GM19351 (cell line): ENCODE data around the gene RUSF1.
"Not testable (repeated sequence)": the region's sequence is repeated elsewhere in the genome, so short reads cannot be mapped to it uniquely, and the experiment has no call there.

Experiments
- ATAC-seq: cut with Tn5 transposase; IDR thresholded peaks from one replicate; pipeline ENCODE4 v1.9.1; 2021; ENCODE audit warnings: mild to moderate bottlenecking, moderate library complexity; ENCODE audit not compliant: unreplicated experiment

The RUSF1 gene

DNA sequence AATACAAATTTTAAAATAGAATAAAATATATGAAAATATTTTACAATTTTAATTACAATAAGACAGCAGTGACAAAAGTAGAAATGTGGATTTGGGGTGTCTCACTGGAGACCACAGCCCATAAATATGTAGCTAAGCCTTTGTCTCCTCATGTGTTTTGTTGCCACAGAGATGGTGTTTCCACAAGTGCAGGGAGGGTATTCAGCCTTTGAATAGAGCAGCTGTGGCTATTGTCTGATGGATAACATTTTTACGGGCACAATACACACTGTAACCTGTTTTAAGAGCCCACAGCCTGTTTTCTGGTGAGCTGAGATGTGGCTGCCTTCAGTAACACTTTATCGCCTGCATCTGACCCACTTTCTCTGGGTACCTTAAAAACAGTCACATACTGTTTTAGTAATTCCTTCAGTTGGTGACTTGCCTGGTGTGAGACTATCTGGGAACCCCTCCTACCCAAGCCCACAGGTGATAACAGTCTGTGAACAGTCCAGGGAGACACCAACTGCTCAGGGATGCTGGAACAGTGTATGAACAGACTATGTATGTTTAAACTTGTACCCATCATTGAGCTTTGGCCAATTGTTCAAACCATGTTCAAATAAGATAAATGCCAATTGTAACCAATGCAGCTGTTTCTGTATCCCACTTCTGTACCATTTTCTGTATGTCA lies 11.7 kb upstream of the RUSF1 start:
- no peak for ATAC-seq

DNA sequence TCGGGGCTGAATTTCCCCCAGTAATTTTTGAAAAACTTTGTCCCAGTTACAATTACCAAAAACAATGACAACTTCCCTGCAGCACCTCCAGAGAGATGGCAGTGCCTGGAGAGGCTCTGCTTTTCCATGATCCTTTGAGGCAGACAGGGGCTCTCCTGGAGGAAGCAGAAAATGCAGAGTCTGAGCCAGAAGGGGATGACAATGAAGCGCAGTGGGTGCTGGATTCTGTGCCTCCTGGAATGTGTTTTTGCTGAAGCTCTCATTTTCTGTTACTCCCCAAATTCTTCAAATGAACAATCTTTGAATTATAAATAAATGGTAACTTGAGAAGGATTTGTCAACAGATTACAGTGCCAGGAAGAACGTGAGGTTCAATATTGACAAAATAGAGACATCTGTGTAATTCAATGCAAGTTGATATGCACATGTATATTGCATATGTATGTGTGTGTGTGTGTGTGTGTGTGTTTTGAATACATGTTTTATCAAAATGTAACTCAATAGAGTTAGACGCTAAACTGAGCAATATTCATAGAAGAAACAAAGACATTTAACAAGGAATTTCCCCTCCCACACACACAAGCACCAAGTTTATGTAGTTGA lies 9.7 kb upstream of the RUSF1 start:
- no peak for ATAC-seq

DNA sequence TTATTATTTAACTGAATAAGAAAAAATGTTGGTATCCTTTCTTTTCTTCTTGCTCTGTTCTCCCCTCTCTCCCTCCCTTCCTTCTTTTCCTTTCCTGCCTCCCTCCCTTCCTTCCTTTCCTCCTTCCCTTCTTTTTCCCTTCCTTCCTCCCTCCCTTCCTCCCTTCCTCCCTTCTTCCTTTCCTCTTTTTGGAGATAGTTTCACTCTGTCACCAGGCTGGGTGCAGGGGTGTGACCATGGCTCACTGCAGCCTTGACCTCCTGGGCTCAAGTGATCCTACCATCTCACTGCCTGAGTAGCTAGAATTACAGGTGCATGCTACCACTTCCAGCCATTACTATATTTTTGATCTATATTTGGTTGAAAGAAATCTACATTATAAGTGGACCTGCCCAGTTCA lies 5.7 kb upstream of the RUSF1 start:
- no peak for ATAC-seq

DNA sequence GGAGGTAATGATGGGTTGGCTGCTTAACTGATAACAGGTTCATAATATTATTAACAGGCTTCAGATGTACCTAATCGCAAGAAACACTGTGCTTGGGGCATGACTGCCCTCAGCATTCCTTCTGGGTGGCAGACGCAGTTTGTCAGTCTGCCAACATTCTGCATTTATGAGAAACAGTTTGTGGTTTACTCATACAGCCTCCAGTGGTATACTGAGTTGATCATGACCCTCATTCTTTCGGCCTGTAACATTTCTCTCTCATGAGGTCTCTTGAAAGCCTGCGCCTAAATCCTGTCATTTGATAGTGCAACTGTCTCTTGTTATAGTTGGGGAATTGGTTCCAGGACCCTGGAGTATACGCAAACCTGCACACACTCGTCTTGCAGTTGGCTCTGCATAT lies 4.9 kb upstream of the RUSF1 start:
- no peak for ATAC-seq

DNA sequence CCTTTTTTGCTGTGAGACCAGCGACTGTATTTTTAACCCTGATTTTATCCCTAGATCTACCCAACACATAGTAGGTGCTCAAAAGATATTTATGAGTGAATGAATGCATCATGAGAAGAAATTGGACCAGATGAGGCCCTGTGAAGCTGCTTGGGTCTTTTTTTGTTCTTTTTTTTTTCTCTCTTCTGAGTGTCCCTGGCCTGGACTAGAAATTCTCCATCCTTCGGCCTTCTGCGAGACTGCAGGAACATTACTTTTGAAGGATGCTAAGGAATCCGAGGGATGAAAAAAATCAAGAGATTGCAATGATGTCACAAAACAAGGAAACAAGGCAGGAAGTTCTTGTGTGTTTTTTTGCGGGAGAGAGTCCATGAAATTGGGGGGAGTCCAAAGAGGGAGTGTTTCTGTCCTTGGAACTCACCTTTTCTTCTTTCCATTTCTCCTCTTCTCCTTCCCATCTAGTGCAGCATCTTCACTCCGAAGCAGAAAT lies 560 bp upstream of the RUSF1 start:
- ATAC-seq, result peak; percentile 0

DNA sequence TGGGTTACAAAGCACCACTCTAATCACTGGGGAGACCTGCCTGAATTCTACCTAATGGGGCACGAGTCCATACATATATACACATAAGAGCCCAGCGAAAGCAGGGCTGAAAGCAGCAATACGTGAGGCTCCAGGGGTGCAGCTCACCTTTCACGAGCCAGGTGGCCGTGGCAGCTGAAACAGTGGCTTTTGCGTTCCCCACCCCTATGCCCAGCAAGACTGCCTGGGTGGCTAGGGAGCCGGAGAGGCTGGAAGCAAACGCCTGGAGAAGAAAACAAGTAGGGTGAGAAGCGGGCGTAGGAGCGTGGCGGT lies 618 bp downstream of the RUSF1 start:
- ATAC-seq, result peak; percentile 1

DNA sequence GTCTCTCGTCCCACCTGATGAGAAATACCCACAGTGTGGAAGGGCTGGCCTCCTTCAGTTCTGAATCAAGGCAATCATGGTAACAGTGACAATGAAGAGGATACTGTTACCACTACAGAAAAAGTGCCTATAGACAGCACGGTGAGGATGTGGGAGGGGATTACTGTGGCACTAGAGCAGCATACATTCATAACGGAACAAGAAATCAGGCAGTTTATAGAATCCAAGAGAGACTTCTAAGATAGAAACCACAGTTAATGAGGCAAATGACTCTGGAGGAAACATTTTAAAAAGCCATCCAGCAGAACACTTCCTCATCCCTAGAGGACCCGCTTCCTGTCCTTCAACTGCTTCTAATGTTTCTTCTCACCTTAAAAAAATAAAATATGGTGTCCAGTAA lies 2.7 kb downstream of the RUSF1 start:
- peak; percentile 48 for ATAC-seq

DNA sequence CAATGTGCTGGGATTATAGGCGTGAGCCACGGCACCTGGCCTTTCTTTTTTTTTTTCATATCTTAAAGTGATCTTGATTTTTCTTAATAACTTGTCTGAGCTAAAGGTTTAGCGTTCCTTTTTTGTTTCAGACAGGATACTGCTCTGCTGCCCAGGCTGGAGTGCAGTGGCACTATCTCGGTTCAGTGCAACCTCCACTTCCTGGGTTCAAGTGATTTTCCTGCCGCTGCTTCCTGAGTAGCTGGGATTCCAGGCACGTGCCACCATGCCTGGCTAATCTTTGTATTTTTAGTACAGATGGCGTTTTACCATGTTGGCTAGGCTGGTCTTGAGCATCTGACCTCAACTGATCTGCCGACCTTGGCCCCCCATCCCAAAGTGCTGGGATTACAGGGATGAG lies 4.0 kb downstream of the RUSF1 start:
- no peak for ATAC-seq

DNA sequence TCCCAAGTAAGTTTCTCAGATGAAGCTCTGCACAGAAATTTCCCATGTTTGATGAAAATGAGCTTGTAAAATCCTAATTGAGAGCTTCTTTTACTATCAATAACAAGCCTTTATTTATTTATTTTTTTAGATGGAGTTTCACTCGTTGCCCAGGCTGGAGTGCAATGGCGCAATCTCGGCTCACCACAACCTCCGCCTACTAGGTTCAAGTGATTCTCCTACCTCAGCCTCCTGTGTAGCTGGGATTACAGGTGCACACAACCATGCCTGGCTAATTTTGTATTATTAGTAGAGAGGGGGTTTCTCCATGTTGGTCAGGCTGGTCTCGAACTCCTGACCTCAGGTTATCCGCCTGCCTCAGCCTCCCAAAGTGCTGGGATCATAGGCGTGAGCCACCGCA lies 4.6 kb downstream of the RUSF1 start:
- ATAC-seq, result not testable (repeated sequence)

DNA sequence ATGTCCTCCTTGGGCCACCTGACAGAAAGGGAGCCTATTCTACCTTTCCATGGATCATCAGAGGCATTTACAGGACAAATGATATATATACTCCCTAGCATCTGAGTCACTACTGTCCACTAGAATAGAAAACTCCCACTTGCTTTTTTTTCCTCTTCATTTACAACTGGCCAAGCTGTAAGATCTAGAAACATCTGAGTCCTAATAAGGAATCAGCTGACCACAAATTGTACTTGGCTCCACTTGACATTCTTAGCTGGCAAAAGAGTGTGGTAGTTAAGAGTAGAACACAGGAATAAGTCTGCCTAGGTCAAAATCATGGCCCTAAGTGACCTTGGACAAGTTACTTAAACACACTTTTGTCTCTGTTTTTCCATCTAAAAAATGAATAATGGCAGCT lies 5.2 kb downstream of the RUSF1 start:
- no peak for ATAC-seq

DNA sequence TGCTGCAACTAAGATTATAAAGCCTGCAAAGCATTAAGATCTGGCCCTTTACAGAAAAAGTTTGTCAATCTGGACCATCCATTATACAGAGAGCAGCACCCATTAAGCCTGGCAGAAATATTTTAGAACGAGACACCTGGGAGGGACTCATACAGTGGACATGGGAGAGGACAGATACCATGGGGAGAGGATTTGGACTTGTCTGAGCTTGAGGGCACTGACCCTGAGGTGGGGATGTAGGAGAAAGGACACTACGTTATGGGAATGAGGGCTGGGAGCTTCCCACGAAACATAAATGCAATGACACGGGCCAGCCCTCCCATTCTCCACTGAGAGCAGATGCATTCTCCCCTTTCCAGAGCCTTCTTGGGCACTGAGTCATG lies 6.2 kb downstream of the RUSF1 start:
- no peak for ATAC-seq

DNA sequence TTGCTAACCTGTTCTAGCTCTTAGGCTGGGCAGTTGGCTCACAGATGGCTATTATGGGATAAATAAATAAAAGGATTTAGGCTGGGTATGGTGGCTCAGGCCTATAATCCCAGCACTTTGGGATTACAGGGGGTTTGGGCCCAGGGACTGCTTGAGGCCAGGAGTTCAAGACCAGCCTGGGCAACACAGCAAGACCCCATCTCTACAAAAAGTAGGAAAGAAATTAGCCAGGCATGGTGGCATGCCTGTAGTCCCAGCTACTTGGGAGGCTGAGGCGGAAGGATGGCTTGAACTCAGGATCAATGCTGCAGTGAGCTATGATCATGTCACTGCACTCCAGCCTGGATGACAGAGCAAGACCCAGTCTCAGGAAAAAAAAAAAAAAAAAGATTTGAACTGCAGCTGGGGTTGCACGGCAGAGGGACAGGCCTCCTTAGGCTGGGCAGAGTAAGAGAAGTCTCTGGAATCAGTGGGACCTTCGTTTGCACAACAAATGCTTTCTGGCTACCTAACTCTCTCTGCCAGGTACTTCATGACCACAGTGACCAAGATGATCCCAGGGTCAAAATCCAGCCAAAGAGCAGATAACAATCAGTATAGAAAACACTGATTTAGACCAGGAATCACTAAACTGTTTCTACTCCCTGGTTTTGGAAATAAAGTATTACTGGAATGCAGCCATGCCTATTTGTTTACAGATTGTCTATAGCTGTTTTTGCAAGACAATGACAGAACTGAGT lies 6.8 kb downstream of the RUSF1 start:
- ATAC-seq, result no peak

DNA sequence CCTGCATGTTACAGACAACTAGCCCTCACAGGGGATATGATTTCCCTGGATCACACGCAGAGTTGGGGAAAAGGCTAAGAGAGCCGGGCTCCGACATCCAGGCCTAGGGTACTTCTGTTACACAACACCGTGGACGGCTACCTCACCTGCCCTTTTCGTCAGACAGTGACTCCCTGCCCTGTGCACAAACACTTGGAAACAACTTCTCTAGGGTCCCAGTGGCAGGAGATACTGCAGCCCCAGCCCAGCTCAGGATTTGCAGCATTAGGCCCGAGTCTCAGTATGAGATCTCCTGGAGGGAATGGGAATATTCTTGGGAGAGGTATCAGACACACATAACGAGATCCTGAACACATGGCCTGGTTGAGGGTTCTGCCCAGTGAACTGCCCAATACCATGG lies 8.3 kb downstream of the RUSF1 start:
- ATAC-seq, result no peak

DNA sequence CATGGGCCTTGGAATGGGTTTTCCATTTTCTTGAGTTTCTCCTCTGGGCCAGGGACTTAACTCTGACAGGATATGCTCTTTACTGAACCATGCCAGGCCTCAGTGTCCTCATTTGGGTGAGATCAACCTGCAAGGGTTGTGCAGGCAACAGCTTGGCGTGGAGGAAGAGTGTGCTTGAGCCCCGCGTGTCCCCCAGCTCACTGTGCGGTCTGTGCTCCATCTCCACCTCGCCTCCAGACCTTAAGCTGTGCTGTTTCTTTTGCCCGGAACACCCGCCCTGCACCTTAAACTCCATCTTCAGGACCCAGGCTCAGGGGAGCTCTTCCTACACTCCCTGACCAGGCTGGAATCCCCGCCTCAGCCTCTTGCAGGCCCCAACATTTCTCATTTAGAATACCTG lies 9.7 kb downstream of the RUSF1 start:
- ATAC-seq, result no peak

DNA sequence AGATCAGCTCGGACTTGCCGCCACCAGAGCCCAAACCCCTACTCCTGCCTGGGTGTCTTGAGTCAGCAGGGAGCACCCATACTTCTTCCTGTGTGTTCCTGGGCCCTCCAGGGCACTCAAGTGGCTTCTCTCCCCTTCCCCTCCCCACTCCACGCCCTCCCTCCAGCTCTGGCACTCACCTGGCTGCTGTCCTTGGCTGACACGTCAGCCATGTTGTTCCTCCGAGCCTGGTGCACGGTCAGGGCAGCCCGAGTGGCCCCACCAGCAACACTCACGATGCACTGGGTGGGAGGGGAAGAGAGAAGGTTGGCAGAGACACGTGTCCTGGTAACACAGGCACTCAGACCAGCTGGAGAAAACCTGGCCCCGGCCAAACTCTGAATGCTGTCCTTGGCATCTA lies 11.5 kb downstream of the RUSF1 start:
- no peak for ATAC-seq

DNA sequence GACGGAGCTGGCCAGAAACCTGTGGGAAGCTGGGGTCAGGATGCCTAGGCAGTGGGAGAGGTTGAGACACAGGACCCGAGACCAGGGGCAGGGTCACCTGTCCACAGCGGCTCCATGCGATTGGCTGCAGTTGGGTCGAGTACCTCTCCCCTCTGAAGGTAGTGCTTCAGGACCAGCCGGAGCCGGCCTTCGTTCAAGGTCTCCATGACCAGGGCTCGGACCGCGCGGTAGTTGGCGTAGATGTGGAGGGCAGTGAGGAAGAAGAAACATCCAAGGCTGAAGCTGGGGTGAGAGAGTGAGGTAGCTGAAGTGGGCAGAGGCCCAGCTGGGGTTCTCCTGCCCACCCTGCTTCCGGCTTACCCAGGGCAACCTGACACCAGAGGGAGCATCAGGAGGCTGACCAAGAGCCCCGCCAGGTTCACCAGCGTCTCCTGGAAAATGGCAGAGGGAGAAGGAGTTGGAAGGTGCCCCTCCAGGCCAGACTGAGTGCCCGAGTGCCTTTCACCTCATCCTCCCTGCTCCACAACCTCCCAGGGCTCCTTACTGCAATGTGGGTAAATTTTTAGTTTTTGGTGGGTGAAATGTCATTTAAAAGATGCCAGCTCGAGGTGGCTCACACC lies 14.6 kb downstream of the RUSF1 start:
- no peak for ATAC-seq

DNA sequence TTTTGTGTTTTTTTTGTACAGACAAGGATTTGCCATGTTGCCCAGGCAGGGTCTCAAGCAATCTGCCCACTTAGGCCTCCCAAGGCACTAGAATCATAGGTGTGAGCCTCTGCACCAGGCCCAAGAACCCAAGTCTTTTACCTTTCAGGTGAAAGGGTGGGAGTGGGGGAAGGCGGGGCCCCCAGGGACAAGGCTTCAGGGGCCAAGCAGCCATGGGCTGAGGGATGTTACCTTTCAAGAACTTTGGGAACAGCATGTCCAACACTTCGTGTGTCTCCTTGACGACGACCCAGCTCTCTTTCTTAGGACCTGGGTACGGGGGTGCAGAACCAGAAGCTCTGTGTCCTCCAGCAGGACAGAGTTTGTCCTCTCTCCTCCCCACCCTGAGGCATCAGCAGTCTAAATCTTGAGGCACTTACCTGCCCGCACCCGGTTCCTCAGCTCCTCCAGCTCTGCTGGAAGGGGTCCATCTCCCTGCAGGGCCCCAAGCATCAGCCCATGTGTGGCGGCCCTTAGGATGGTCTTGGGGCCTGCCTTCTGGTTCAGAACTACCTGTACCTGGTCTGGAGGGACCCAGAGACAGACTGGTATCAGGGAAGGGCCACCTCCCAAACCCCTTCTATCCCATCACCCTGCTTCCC lies 16.3 kb downstream of the RUSF1 start:
- ATAC-seq, result no peak

DNA sequence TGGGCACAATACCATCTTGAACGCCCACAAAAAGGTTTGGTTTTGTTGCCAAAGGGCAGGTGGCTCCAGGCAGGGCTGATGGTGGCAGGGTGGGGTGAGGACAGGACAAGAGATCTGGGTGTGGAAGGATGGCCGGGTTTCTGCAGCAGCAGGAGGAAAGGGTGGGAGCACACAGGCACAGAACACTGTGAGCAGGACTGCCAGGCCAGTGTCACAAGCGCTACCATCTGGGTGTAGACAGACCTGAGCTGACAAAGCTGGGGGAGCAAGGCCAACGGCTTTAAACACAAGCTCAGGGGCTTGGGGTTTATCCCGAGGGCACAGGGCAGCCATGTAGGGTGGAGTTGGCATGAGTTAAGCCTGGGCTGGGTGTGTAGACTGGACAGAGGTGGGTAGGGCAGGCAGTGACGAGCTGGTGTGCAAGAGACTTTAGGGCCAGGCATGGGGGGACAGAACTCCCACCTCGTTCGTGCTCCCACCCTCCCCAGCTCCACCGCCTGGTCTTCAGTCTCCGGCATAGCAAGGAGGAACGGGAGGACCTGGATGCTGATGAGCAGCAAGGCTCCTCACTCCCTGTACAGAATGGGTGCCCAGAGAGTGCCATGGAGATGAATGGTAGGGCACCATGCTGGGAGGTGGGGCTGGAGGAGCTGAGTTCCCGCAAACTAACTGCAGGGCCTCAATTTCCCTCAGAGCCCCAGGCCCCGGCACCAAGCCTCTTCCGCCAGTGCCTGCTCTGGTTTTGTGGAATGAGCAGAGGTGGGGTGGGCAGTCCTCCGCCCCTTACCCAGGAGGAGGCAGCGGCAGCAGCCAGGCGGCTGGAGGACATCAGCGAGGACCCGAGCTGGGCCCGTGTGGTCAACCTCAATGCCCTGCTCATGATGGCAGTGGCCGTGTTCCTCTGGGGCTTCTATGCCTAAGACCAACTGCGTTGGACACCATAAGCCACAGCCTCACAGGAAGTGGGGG lies 18.3 kb downstream of the RUSF1 start:
- no peak for ATAC-seq

DNA sequence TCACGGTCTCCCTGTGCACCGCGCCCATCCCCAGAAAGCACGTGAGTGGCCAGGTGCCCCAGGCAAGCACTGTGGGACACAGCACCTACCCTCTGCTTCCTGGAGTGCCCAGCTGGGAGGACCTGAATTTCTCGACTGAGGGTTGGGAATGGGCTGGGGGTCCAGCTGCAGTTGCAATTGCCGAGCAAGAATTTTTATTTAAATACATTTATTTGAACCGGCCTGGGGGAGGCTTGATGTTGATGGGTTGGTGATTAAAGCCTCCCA lies 19.0 kb downstream of the RUSF1 start:
- no peak for ATAC-seq

DNA sequence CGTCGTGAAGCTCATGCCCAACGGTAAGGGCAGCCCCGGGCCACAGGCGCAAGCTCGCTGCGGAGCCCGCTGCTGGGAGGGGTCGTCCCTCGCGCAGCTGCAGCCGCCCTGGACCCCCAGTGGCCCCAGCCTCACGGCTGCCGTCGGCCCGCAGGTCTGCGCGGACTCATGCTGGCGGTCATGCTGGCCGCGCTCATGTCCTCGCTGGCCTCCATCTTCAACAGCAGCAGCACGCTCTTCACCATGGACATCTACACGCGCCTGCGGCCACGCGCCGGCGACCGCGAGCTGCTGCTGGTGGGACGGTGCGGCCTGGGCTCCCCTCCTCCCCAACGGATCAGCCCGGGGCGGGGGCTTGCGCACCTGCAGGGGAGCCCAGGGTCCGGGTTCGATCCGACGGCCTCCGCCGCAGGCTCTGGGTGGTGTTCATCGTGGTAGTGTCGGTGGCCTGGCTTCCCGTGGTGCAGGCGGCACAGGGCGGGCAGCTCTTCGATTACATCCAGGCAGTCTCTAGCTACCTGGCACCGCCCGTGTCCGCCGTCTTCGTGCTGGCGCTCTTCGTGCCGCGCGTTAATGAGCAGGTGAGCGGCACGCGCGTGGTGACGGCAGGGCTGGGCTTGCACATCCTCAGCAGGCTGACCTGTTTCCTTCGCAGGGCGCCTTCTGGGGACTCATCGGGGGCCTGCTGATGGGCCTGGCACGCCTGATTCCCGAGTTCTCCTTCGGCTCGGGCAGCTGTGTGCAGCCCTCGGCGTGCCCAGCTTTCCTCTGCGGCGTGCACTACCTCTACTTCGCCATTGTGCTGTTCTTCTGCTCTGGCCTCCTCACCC lies 19.5 kb downstream of the RUSF1 start:
- ATAC-seq, result no peak
